HCT116 (cell line): Measurements from ENCODE around the gene ATG16L2. TPM values are rescaled to one million over a fixed set of nuclear protein-coding genes. Genes with fewer than 3 reads are reported as not detected.

Experiments
- ATAC-seq: fragments of 200-7000 bp; cut with Tn5 transposase; 2 replicates; pipeline ENCODE4 v1.9.1; 2020; ENCODE audit warnings: mild to moderate bottlenecking, moderate library complexity
- BruUV-seq: library from RNA; stranded (reverse); fragments of 400-500 nt; replicated peaks from 2 replicates; lab custom pipeline; 2021; lab: Mats Ljungman, UMichigan
- CTCF ChIA-PET: fragments of 300-600 bp; sonication (Branson Sonifier 250); formaldehyde crosslinking; loops from one replicate; lab custom pipeline; 2021; ENCODE audit warnings: antibody characterized with exemption; lab: Charles Lee
- POLR2A ChIA-PET: fragments of 300-600, 350-600 bp; sonication (Branson Sonifier 250); formaldehyde crosslinking; loops from one replicate; lab custom pipeline; 2021; ENCODE audit warnings: antibody characterized with exemption; lab: Charles Lee
- RAD21 ChIA-PET, 2 experiments: fragments of 300-600 bp; sonication (Branson Sonifier 250); formaldehyde crosslinking; loops; one replicate each; lab custom pipeline; 2023; ENCODE audit warnings: low total read pairs in 2 of 2; ENCODE audit not compliant: uncharacterized antibody in 2 of 2, unreplicated experiment in 2 of 2, low non-redundant PET in 1 of 2; lab: Charles Lee
- DNase-seq: peaks from one replicate; pipeline ENCODE4 v3.0.0-alpha.2; 2010; ENCODE audit warnings: low read depth, low spot score
- H2AFZ ChIP-seq: fragments of 200-600 bp; shearing (Covaris generic), sonication (generic); 2 replicates; pipeline ENCODE4 v1.6.1; 2017; ENCODE audit warnings: low read depth, mixed run types, mixed read lengths, antibody characterized with exemption, low read length; ENCODE audit not compliant: poor library complexity, severe bottlenecking
- H3K27ac ChIP-seq: 2 replicates; pipeline ENCODE4 v1.5.1; 2012; ENCODE audit warnings: low read depth, low read length
- H3K27me3 ChIP-seq: fragments of 200-600 bp; sonication (generic); 2 replicates; pipeline ENCODE4 v1.6.1; 2016; ENCODE audit warnings: mixed run types, low read length, mixed read lengths; ENCODE audit not compliant: insufficient read depth
- H3K36me3 ChIP-seq, 2 experiments: fragments of 200-500 bp in 1 of 2; fragments of 200-600 bp in 1 of 2; sonication (Bioruptor generic) in 1 of 2; sonication (generic) in 1 of 2; 2 replicates each; pipeline versions ENCODE4 v1.5.1 to v1.6.1; 2014 to 2016; ENCODE audit warnings: low read length in 2 of 2, inconsistent platforms in 1 of 2, mixed read lengths in 1 of 2, mixed run types in 1 of 2; ENCODE audit not compliant: insufficient read depth in 2 of 2, control insufficient read depth in 1 of 2
- H3K4me1 ChIP-seq, 2 experiments: fragments of 200-600 bp in 1 of 2; sonication (generic) in 1 of 2; 2 replicates each; pipeline versions ENCODE4 v1.5.1 to v1.6.1; 2012 to 2017; ENCODE audit warnings: low read length in 2 of 2, inconsistent platforms in 1 of 2, mild to moderate bottlenecking in 1 of 2, mixed read lengths in 1 of 2, mixed run types in 1 of 2, moderate library complexity in 1 of 2; ENCODE audit not compliant: insufficient read depth in 2 of 2, control insufficient read depth in 1 of 2
- H3K4me2 ChIP-seq: fragments of 200-600 bp; sonication (generic); 2 replicates; pipeline ENCODE4 v1.6.1; 2017; ENCODE audit warnings: mixed run types, low read length, mixed read lengths
- H3K4me3 ChIP-seq, 2 experiments: fragments of 200-600 bp in 1 of 2; sonication (generic) in 1 of 2; replicated peaks in 1 of 2; 2 replicates each; pipeline ENCODE4 v1.5.1; 2011 to 2016; ENCODE audit warnings: low read length in 2 of 2, control low read depth in 1 of 2, low read depth in 1 of 2, mild to moderate bottlenecking in 1 of 2, mixed read lengths in 1 of 2, mixed run types in 1 of 2
- H3K79me2 ChIP-seq: fragments of 200-600 bp; sonication (generic); 2 replicates; pipeline ENCODE4 v1.6.1; 2017; ENCODE audit warnings: mild to moderate bottlenecking, mixed run types, low read length, moderate library complexity, mixed read lengths; ENCODE audit not compliant: insufficient read depth
- H3K9ac ChIP-seq: fragments of 200-600 bp; sonication (generic); 2 replicates; pipeline ENCODE4 v1.6.1; 2016; ENCODE audit warnings: low read length, mixed read lengths
- H3K9me2 ChIP-seq: fragments of 200-600 bp; sonication (generic), shearing (Covaris generic); 2 replicates; pipeline ENCODE4 v1.6.1; 2017; ENCODE audit warnings: mixed run types, mild to moderate bottlenecking, moderate library complexity; ENCODE audit not compliant: insufficient read depth
- H3K9me3 ChIP-seq, 2 experiments: fragments of 200-500 bp in 1 of 2; fragments of 200-600 bp in 1 of 2; sonication (Bioruptor generic) in 1 of 2; sonication (generic) in 1 of 2; 2 replicates each; pipeline ENCODE4 v1.6.1; 2014 to 2017; ENCODE audit warnings: low read length in 2 of 2, mixed read lengths in 2 of 2, inconsistent platforms in 1 of 2, low read depth in 1 of 2, mild to moderate bottlenecking in 1 of 2, mixed run types in 1 of 2, moderate library complexity in 1 of 2; ENCODE audit not compliant: control insufficient read depth in 1 of 2, insufficient read depth in 1 of 2
- H4K20me1 ChIP-seq: fragments of 200-600 bp; sonication (generic), shearing (Covaris generic); 2 replicates; pipeline ENCODE4 v1.6.1; 2017; ENCODE audit warnings: mixed run types, mild to moderate bottlenecking, moderate library complexity; ENCODE audit not compliant: insufficient read depth
- CBX3 ChIP-seq: IDR thresholded peaks from 2 replicates; pipeline ENCODE4 v1.6.1; 2012; ENCODE audit warnings: low read depth
- CEBPB ChIP-seq: IDR thresholded peaks from 2 replicates; pipeline ENCODE4 v1.6.1; 2012; ENCODE audit warnings: low read depth
- CTCF ChIP-seq, 3 experiments: fragments of 200-600 bp in 1 of 3; sonication (generic) in 1 of 3; IDR thresholded peaks in 2 of 3; conservative IDR thresholded peaks in 1 of 3; 2 replicates each; pipeline ENCODE4 v1.5.1; 2012 to 2017; ENCODE audit warnings: low read depth in 2 of 3, low read length in 2 of 3, antibody characterized with exemption in 1 of 3, borderline replicate concordance in 1 of 3, control low read depth in 1 of 3, mild to moderate bottlenecking in 1 of 3, mixed read lengths in 1 of 3, mixed run types in 1 of 3, moderate library complexity in 1 of 3; ENCODE audit not compliant: insufficient read depth in 1 of 3
- EGR1 ChIP-seq: IDR thresholded peaks from 2 replicates; pipeline ENCODE4 v1.6.1; 2012; ENCODE audit warnings: low read depth
- EZH2phosphoT487 ChIP-seq: fragments of 200-600 bp; IDR thresholded peaks from 2 replicates; pipeline ENCODE4 v1.6.1; 2018; ENCODE audit warnings: antibody characterized with exemption, borderline replicate concordance
- FOSL1 ChIP-seq: IDR thresholded peaks from 2 replicates; pipeline ENCODE4 v1.6.1; 2012; ENCODE audit warnings: low read depth
- POLR2AphosphoS5 ChIP-seq: IDR thresholded peaks from 2 replicates; pipeline ENCODE4 v1.6.1; 2011; ENCODE audit warnings: mild to moderate bottlenecking, low read depth, low read length, moderate library complexity
- REST ChIP-seq: IDR thresholded peaks from 2 replicates; pipeline ENCODE4 v1.6.1; 2012; ENCODE audit warnings: low read depth
- SIN3A ChIP-seq: IDR thresholded peaks from 2 replicates; pipeline ENCODE4 v1.6.1; 2012; ENCODE audit warnings: low read depth
- YY1 ChIP-seq: IDR thresholded peaks from 2 replicates; pipeline ENCODE4 v1.6.1; 2011; ENCODE audit warnings: low read length, low read depth, moderate library complexity, mild to moderate bottlenecking; ENCODE audit not compliant: insufficient replicate concordance; ENCODE audit errors: extremely low read depth
- ZBTB33 ChIP-seq: IDR thresholded peaks from 2 replicates; pipeline ENCODE4 v1.6.1; 2011; ENCODE audit warnings: mild to moderate bottlenecking, low read length, moderate library complexity; ENCODE audit not compliant: insufficient replicate concordance; ENCODE audit errors: extremely low read depth
- intact Hi-C: fragments of 100-400 bp; cut with micrococcal nuclease; formaldehyde crosslinking; loops from 2 replicates; pipeline ENCODE4 v1.10.0; 2022
- total RNA-seq: library from RNA; stranded (reverse); gene quantifications from one replicate; pipeline ENCODE4 v1.2.1, GENCODE V29; 2021; ENCODE audit not compliant: unreplicated experiment

Gene ATG16L2
- total RNA-seq, 1 experiment from 2014 or later: 15.2 TPM

- Histone ChIP-seq H3K27ac (peak overlapping the region; percentile 97), H3K9ac (peak overlapping the region; percentile 93), H3K4me1 (peaks cover 9 to 38% of the 10 kb centered on the region in 2 experiments; a peak in 3 of 4 replicates), H3K27me3 (no peaks in the 10 kb centered on the region), H3K4me3 (peak overlapping the region; percentile 85 to 95), H3K36me3 (peaks cover 0 to 9% of the 10 kb centered on the region in 2 experiments; a peak in 1 of 4 replicates), H3K9me3 (no peaks in the 10 kb centered on the region), H3K9me2 (no peaks in the 10 kb centered on the region), H4K20me1 (no peaks in the 10 kb centered on the region), H3K4me2 (peak overlapping the region; percentile 100), H3K79me2 (peaks cover 27% of the 10 kb centered on the region), H2AFZ (no peak overlapping the region)
- RAD21 ChIA-PET: interaction anchor here in 1 of 2 experiments (1.4 kb wide), 1 partner anchor 88 kb away, joined by 5 read pairs; no protein-coding TSS in a partner anchor
- DNase-seq (peak; percentile 71), ATAC-seq (peak; percentile 65)
- BruUV-seq: TSS peak; percentile 72
- no peak for TF ChIP-seq EZH2phosphoT487
- TF ChIP-seq CBX3: no peak
- no peak for TF ChIP-seq EGR1
- TF ChIP-seq ZBTB33: no peak
- TF ChIP-seq CEBPB: no peak
- no peak for TF ChIP-seq REST
- no peak for TF ChIP-seq FOSL1
- peak in 2 of 3 experiments; percentile 79 to 85; a peak in 4 of 6 replicates for TF ChIP-seq CTCF (IDR thresholded peaks at IDR 0.05 in 2 of 3, conservative IDR thresholded peaks at IDR 0.05 in 1 of 3; ENCODE audit: borderline replicate concordance in 1 of 3, insufficient read depth in 1 of 3, low read depth in 2 of 3, low read length in 2 of 3)
- TF ChIP-seq YY1: peak; percentile 25
- TF ChIP-seq POLR2AphosphoS5: peak; percentile 42
- TF ChIP-seq SIN3A: no peak
- intact Hi-C loops: no loop called here
- POLR2A ChIA-PET: interaction anchor here (0.9 to 1.4 kb wide), 2 partner anchors 19 to 342 kb away, joined by 3 to 10 read pairs; partner anchors contain the start of gene STARD10
- CTCF ChIA-PET: interaction anchor here (0.8 to 2.8 kb wide), 11 partner anchors 8 to 424 kb away, joined by 3 to 27 read pairs (median 4); no protein-coding TSS in a partner anchor
Observed at GRCh38 chr11:72812967-72813739, 1.1 kb upstream of the ATG16L2 start.
